HG03571 (cell line): Measurements from ENCODE around the gene NPAS2.

ENCODE experiments used
- ATAC-seq: cut with Tn5 transposase; IDR thresholded peaks from one replicate; pipeline ENCODE4 v1.9.1; 2021; ENCODE audit not compliant: unreplicated experiment

NPAS2 gene

GRCh38 chr2:100852999-100853908 lies 33.3 kb downstream of the NPAS2 start:
- ATAC-seq: no peak

GRCh38 chr2:100853909-100854810 lies 34.2 kb downstream of the NPAS2 start:
- no peak for ATAC-seq

GRCh38 chr2:100855084-100855483 lies 35.1 kb downstream of the NPAS2 start:
- no peak for ATAC-seq

GRCh38 chr2:100855606-100856005 lies 35.7 kb downstream of the NPAS2 start:
- no peak for ATAC-seq

- no peak for ATAC-seq
Measured at GRCh38 chr2:100856732-100857131, 36.8 kb downstream of the NPAS2 start.

GRCh38 chr2:100857341-100857740 lies 37.4 kb downstream of the NPAS2 start:
- ATAC-seq: no peak

GRCh38 chr2:100857915-100858314 lies 38.0 kb downstream of the NPAS2 start:
- ATAC-seq: no peak

GRCh38 chr2:100859902-100860301 lies 40.0 kb downstream of the NPAS2 start:
- no peak for ATAC-seq

GRCh38 chr2:100861340-100861739 lies 41.4 kb downstream of the NPAS2 start:
- ATAC-seq: no peak

GRCh38 chr2:100862081-100862480 lies 42.1 kb downstream of the NPAS2 start:
- ATAC-seq: no peak

- ATAC-seq: no peak
Measured at GRCh38 chr2:100865816-100866460, 46.0 kb downstream of the NPAS2 start.

GRCh38 chr2:100868083-100868482 lies 48.1 kb downstream of the NPAS2 start:
- no peak for ATAC-seq

- ATAC-seq: no peak
Measured at GRCh38 chr2:100869120-100869519, 49.2 kb downstream of the NPAS2 start.

- ATAC-seq: no peak
Measured at GRCh38 chr2:100870652-100871531, 51.0 kb downstream of the NPAS2 start.

GRCh38 chr2:100875516-100876230 lies 55.7 kb downstream of the NPAS2 start:
- no peak for ATAC-seq

- ATAC-seq: no peak
Measured at GRCh38 chr2:100876231-100876860, 56.4 kb downstream of the NPAS2 start.

GRCh38 chr2:100877555-100877954 lies 57.6 kb downstream of the NPAS2 start:
- ATAC-seq: no peak

GRCh38 chr2:100878000-100878791 lies 58.3 kb downstream of the NPAS2 start:
- no peak for ATAC-seq
